GM21447 (cell line): ENCODE data around the gene NPFF.

ENCODE experiments used
- ATAC-seq: cut with Tn5 transposase; IDR thresholded peaks from one replicate; pipeline ENCODE4 v1.9.1; 2021; ENCODE audit not compliant: unreplicated experiment

Gene NPFF

GRCh38 chr12:53514628-53515290 lies 7.5 kb upstream of the NPFF start:
- ATAC-seq = no peak

- no peak for ATAC-seq
Measured at GRCh38 chr12:53513712-53514410, 6.6 kb upstream of the NPFF start.

- ATAC-seq = no peak
Measured at GRCh38 chr12:53510181-53510812, 3.0 kb upstream of the NPFF start.

GRCh38 chr12:53508534-53509170 lies 1.4 kb upstream of the NPFF start:
- peak; percentile 88 for ATAC-seq

GRCh38 chr12:53507603-53507885 lies 260 bp upstream of the NPFF start:
- ATAC-seq = no peak

- no peak for ATAC-seq
Measured at GRCh38 chr12:53506450-53506785, 866 bp downstream of the NPFF start.

- ATAC-seq = no peak
Measured at GRCh38 chr12:53505555-53506449, 1.5 kb downstream of the NPFF start.

- ATAC-seq = no peak
Measured at GRCh38 chr12:53505086-53505485, 2.2 kb downstream of the NPFF start.

- no peak for ATAC-seq
Measured at GRCh38 chr12:53504004-53504920, 3.0 kb downstream of the NPFF start.

- no peak for ATAC-seq
Measured at GRCh38 chr12:53502983-53503728, 4.1 kb downstream of the NPFF start.

GRCh38 chr12:53502331-53502730 lies 5.0 kb downstream of the NPFF start:
- no peak for ATAC-seq

GRCh38 chr12:53501615-53502181 lies 5.6 kb downstream of the NPFF start:
- ATAC-seq = no peak

GRCh38 chr12:53500776-53501614 lies 6.3 kb downstream of the NPFF start, which contains the start of gene TARBP2:
TARBP2 (plus strand) TSS chr12:53501283; CDS start chr12:53501409, 126 bp downstream.
- peak; percentile 82 for ATAC-seq

- ATAC-seq = no peak
Measured at GRCh38 chr12:53500142-53500775, 7.0 kb downstream of the NPFF start.

- ATAC-seq = no peak
Measured at GRCh38 chr12:53499266-53500141, 7.8 kb downstream of the NPFF start, which contains the start of gene MAP3K12. MAP3K12 (minus strand) TSS chr12:53499458; CDS start chr12:53487391, 12,067 bp downstream.

GRCh38 chr12:53498235-53498630 lies 9.1 kb downstream of the NPFF start:
- ATAC-seq = no peak
